Neuronal stem cell (in vitro differentiated cells): Measurements from ENCODE around the gene CUTA.
"Not testable (repeated sequence)": the region's sequence is repeated elsewhere in the genome, so short reads cannot be mapped to it uniquely, and the experiment has no call there.

Experiments
- DNase-seq: peaks from one replicate; pipeline ENCODE4 v3.0.0-alpha.2; 2013; ENCODE audit warnings: low spot score
- H2AFZ ChIP-seq: one replicate; pipeline ENCODE4 v1.6.1; 2013; ENCODE audit warnings: mild to moderate bottlenecking, low read length, inconsistent platforms
- H2AK5ac ChIP-seq: 2 replicates; pipeline ENCODE4 v1.6.1; 2013; ENCODE audit warnings: low read depth, mild to moderate bottlenecking, inconsistent platforms, low read length, moderate library complexity, mixed read lengths
- H2BK120ac ChIP-seq: 2 replicates; pipeline ENCODE4 v1.6.1; 2013; ENCODE audit warnings: low read depth, mild to moderate bottlenecking, inconsistent platforms, low read length, moderate library complexity, mixed read lengths
- H2BK12ac ChIP-seq: one replicate; pipeline ENCODE4 v1.6.1; 2013; ENCODE audit warnings: low read length, inconsistent platforms
- H2BK15ac ChIP-seq: 2 replicates; pipeline ENCODE4 v1.6.1; 2013; ENCODE audit warnings: mild to moderate bottlenecking, low read length, inconsistent platforms, mixed read lengths
- H2BK5ac ChIP-seq: one replicate; pipeline ENCODE4 v1.6.1; 2013; ENCODE audit warnings: inconsistent platforms, mild to moderate bottlenecking, low read length, moderate library complexity
- H3K14ac ChIP-seq: one replicate; pipeline ENCODE4 v1.6.1; 2013; ENCODE audit warnings: low read length, inconsistent platforms
- H3K18ac ChIP-seq: 2 replicates; pipeline ENCODE4 v1.6.1; 2013; ENCODE audit warnings: low read length, inconsistent platforms
- H3K23ac ChIP-seq: 2 replicates; pipeline ENCODE4 v1.6.1; 2013; ENCODE audit warnings: low read depth, mild to moderate bottlenecking, mixed read lengths, low read length, inconsistent platforms; ENCODE audit not compliant: poor library complexity
- H3K27ac ChIP-seq: replicated peaks from 3 replicates; pipeline ENCODE4 v1.5.1; 2013; ENCODE audit warnings: low read length, inconsistent platforms
- H3K27me3 ChIP-seq, 3 experiments: 2 replicates each; pipeline ENCODE4 v1.6.1; 2013; ENCODE audit warnings: low read length in 3 of 3, mild to moderate bottlenecking in 2 of 3, inconsistent platforms in 1 of 3, low read depth in 1 of 3, mixed read lengths in 1 of 3, moderate library complexity in 1 of 3; ENCODE audit not compliant: control insufficient read depth in 3 of 3, insufficient read depth in 3 of 3
- H3K36me3 ChIP-seq, 2 donors: replicated peaks in 1 of 2; 2 replicates each; pipeline ENCODE4 v1.6.1; 2013; ENCODE audit warnings: low read length in 2 of 2; ENCODE audit not compliant: control insufficient read depth in 2 of 2, insufficient read depth in 2 of 2
- H3K4ac ChIP-seq: 2 replicates; pipeline ENCODE4 v1.6.1; 2013; ENCODE audit warnings: inconsistent platforms, mild to moderate bottlenecking, low read length, moderate library complexity
- H3K4me1 ChIP-seq, 2 donors: 1 replicate in 1 of 2; 2 replicates in 1 of 2; pipeline ENCODE4 v1.6.1; 2013; ENCODE audit warnings: low read length in 2 of 2, low read depth in 1 of 2; ENCODE audit not compliant: control insufficient read depth in 2 of 2, insufficient read depth in 1 of 2
- H3K4me2 ChIP-seq: one replicate; pipeline ENCODE4 v1.6.1; 2013; ENCODE audit warnings: mild to moderate bottlenecking, low read length, inconsistent platforms; ENCODE audit not compliant: insufficient read depth, poor library complexity, severe bottlenecking
- H3K4me3 ChIP-seq, 2 donors: 2 replicates each; pipeline ENCODE4 v1.5.1; 2013; ENCODE audit warnings: low read length in 2 of 2, mild to moderate bottlenecking in 2 of 2, inconsistent platforms in 1 of 2, moderate library complexity in 1 of 2
- H3K79me1 ChIP-seq: one replicate; pipeline ENCODE4 v1.6.1; 2013; ENCODE audit warnings: low read depth, mild to moderate bottlenecking, inconsistent platforms, low read length, moderate library complexity
- H3K9ac ChIP-seq: one replicate; pipeline ENCODE4 v1.6.1; 2013; ENCODE audit warnings: mild to moderate bottlenecking, low read depth, low read length, inconsistent platforms; ENCODE audit not compliant: poor library complexity
- H3K9me3 ChIP-seq, 2 donors: replicated peaks in 1 of 2; 2 replicates each; pipeline versions ENCODE3 to v1.6.1; 2013; ENCODE audit warnings: low read length in 2 of 2, mild to moderate bottlenecking in 2 of 2, inconsistent platforms in 1 of 2, low read depth in 1 of 2, mixed read lengths in 1 of 2, moderate library complexity in 1 of 2; ENCODE audit not compliant: control insufficient read depth in 2 of 2, insufficient read depth in 1 of 2
- H4K8ac ChIP-seq: one replicate; pipeline ENCODE4 v1.6.1; 2013; ENCODE audit warnings: low read depth, mild to moderate bottlenecking, inconsistent platforms, low read length, moderate library complexity
- H4K91ac ChIP-seq: one replicate; pipeline ENCODE4 v1.6.1; 2013; ENCODE audit warnings: low read length, low read depth, mild to moderate bottlenecking, inconsistent platforms; ENCODE audit not compliant: poor library complexity
- WGBS, 2 donors: extraction: QIAGEN DNeasy Blood & Tissue Kit; methylation state at CpG; one replicate each; pipeline ENCODE4 v1.1.7; 2013; ENCODE audit warnings: missing lambda C conversion rate in 2 of 2, mixed read lengths in 1 of 2; ENCODE audit not compliant: insufficient read length in 2 of 2, insufficient replicate concordance in 1 of 2; ENCODE audit errors: extremely low coverage in 2 of 2; 5-methylcytosine and 5-hydroxymethylcytosine counted together

CUTA gene

DNA sequence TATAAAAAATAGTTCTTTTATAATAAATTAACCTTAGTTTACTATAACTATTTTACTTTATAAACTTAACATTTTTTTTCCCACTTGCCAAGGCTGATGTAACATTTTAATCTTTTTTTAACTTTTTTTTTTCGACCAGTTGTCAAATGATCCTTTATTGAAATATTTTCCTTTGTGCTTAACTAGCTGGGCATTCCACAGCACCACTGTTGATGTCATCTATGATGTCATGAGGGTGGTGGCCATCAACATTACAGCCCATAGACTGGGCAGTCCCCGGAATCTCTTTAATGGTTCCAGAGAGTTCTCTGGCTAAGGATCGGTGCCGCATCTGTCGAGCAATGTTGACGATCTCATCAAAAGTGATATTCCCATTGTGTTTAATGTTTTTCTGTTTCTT is 18.0 kb downstream of the CUTA start:
- H2BK12ac ChIP-seq, H3K27ac ChIP-seq, H4K8ac ChIP-seq, H4K91ac ChIP-seq, DNase-seq, H3K4ac ChIP-seq, H3K27me3 ChIP-seq, H3K14ac ChIP-seq, H2BK120ac ChIP-seq, H2AK5ac ChIP-seq, H3K9me3 ChIP-seq, H3K9ac ChIP-seq, H2BK15ac ChIP-seq, H2BK5ac ChIP-seq, H3K4me1 ChIP-seq, H3K18ac ChIP-seq, H2AFZ ChIP-seq, H3K4me3 ChIP-seq, H3K79me1 ChIP-seq, H3K23ac ChIP-seq, H3K4me2 ChIP-seq: not testable (repeated sequence)
- H3K36me3 ChIP-seq = peaks cover 41 to 91% of the 10 kb centered on the region in 2 donors
- WGBS, 2 donors = no CpG with 5 or more reads among the region's 6 CpGs

- not testable (repeated sequence) for H3K4me1 ChIP-seq, DNase-seq, H3K18ac ChIP-seq, H2AK5ac ChIP-seq, H3K4me2 ChIP-seq, H2BK5ac ChIP-seq, H4K8ac ChIP-seq, H3K14ac ChIP-seq, H4K91ac ChIP-seq, H3K79me1 ChIP-seq, H2AFZ ChIP-seq, H2BK12ac ChIP-seq, H3K9ac ChIP-seq, H3K4me3 ChIP-seq, H2BK120ac ChIP-seq, H3K27ac ChIP-seq, H3K9me3 ChIP-seq, H3K23ac ChIP-seq, H2BK15ac ChIP-seq, H3K27me3 ChIP-seq, H3K4ac ChIP-seq
- WGBS, 2 donors = no CpG with 5 or more reads among the region's 3 CpGs
- peaks cover 28 to 89% of the 10 kb centered on the region in 2 donors for H3K36me3 ChIP-seq
These were observed 19.3 kb downstream of the CUTA start for GRCh38 chr6:33398601-33399000.

- Histone ChIP-seq H3K4me1 (peaks cover 5 to 13% of the 10 kb centered on the region in 2 donors), H2BK12ac (no peak overlapping the region), H3K79me1 (peaks cover 3% of the 10 kb centered on the region), H3K36me3 (peaks cover 21 to 87% of the 10 kb centered on the region in 2 donors), H2BK5ac (no peak overlapping the region), H3K9me3 (no peaks in the 10 kb centered on the region), H4K8ac (no peak overlapping the region), H2AK5ac (no peak overlapping the region), H3K23ac (no peak overlapping the region), H2BK15ac (no peak overlapping the region), H3K4ac (no peak overlapping the region), H3K27ac (no peak overlapping the region), H2BK120ac (no peak overlapping the region), H2AFZ (no peak overlapping the region), H3K9ac (no peak overlapping the region), H3K4me2 (no peak overlapping the region), H3K27me3 (no peaks in the 10 kb centered on the region), H3K4me3 (no peak overlapping the region), H3K14ac (no peak overlapping the region), H4K91ac (no peak overlapping the region), H3K18ac (no peak overlapping the region)
- WGBS, 2 donors = no CpG with 5 or more reads among the region's 1 CpG
- DNase-seq = no peak
These were observed 20.4 kb downstream of the CUTA start for GRCh38 chr6:33397541-33397940.

- H3K36me3 ChIP-seq = peaks cover 7 to 42% of the 10 kb centered on the region in 2 donors
- no peaks in the 10 kb centered on the region for H3K9me3 ChIP-seq
- H2AFZ ChIP-seq = no peak overlapping the region
- peaks cover 8 to 18% of the 10 kb centered on the region in 2 donors for H3K4me1 ChIP-seq
- H3K4ac ChIP-seq = no peak overlapping the region
- peak overlapping the region; percentile 85 to 97 for H3K4me3 ChIP-seq
- H3K23ac ChIP-seq = no peak overlapping the region
- no peak overlapping the region for H2BK5ac ChIP-seq
- H2BK12ac ChIP-seq = no peak overlapping the region
- H3K14ac ChIP-seq = no peak overlapping the region
- no peak overlapping the region for H4K8ac ChIP-seq
- no CpG with 5 or more reads among the region's 3 CpGs for WGBS, 2 donors
- H3K27me3 ChIP-seq = no peaks in the 10 kb centered on the region
- H3K79me1 ChIP-seq = peaks cover 8% of the 10 kb centered on the region
- no peak overlapping the region for H3K27ac ChIP-seq
- H2AK5ac ChIP-seq = no peak overlapping the region
- no peak overlapping the region for H4K91ac ChIP-seq
- H2BK15ac ChIP-seq = no peak overlapping the region
- H3K4me2 ChIP-seq = peak overlapping the region; percentile 64
- H3K9ac ChIP-seq = no peak overlapping the region
- no peak overlapping the region for H2BK120ac ChIP-seq
- no peak for DNase-seq
- no peak overlapping the region for H3K18ac ChIP-seq
These were observed 24.9 kb downstream of the CUTA start for GRCh38 chr6:33392979-33393378.
